CD4-positive, alpha-beta T cell (primary cell): Measurements from ENCODE around the gene RBSN. TPM values are rescaled to one million over a fixed set of nuclear protein-coding genes. Genes with fewer than 3 reads are reported as not detected.

Experiments used
- ATAC-seq: fragments of 200-7000 bp; cut with Tn5 transposase; one replicate; pipeline ENCODE4 v1.10.0; 2022; ENCODE audit warnings: mild to moderate bottlenecking; ENCODE audit not compliant: poor library complexity
- CTCF ChIA-PET: fragments of 350-600 bp; sonication (Branson Sonifier 250); formaldehyde crosslinking; loops from one replicate; lab custom pipeline; 2021; ENCODE audit warnings: antibody characterized with exemption, inconsistent platforms; lab: Charles Lee
- POLR2A ChIA-PET: fragments of 350-600 bp; sonication (Branson Sonifier 250); formaldehyde crosslinking; loops from one replicate; lab custom pipeline; 2021; ENCODE audit warnings: antibody characterized with exemption, inconsistent platforms; lab: Charles Lee
- DNase-seq, 14 experiments: peaks; one replicate each; pipeline ENCODE4 v3.0.0-alpha.2; 2013 to 2020; ENCODE audit warnings: mixed read lengths in 2 of 14
- H3K27ac ChIP-seq, 2 donors: one replicate each; pipeline versions ENCODE4 v1.5.1 to v1.7.0; 2013; ENCODE audit warnings: low read length in 2 of 2, low read depth in 1 of 2, mild to moderate bottlenecking in 1 of 2
- H3K27me3 ChIP-seq, 2 experiments: 1 replicate in 1 of 2; 2 replicates in 1 of 2; pipeline versions ENCODE4 v1.6.1 to v1.7.0; 2013; ENCODE audit warnings: low read length in 2 of 2, control low read depth in 1 of 2, mild to moderate bottlenecking in 1 of 2, moderate library complexity in 1 of 2; ENCODE audit not compliant: insufficient read depth in 2 of 2, control insufficient read depth in 1 of 2
- H3K36me3 ChIP-seq: one replicate; pipeline ENCODE4 v1.6.1; 2013; ENCODE audit warnings: low read length, control low read depth; ENCODE audit not compliant: insufficient read depth
- H3K4me1 ChIP-seq: one replicate; pipeline ENCODE4 v1.6.1; 2013; ENCODE audit warnings: low read length, control low read depth; ENCODE audit not compliant: insufficient read depth
- H3K4me3 ChIP-seq: one replicate; pipeline ENCODE4 v1.5.1; 2013; ENCODE audit warnings: mild to moderate bottlenecking, low read length, moderate library complexity
- H3K9me3 ChIP-seq, 2 experiments: 1 replicate in 1 of 2; 2 replicates in 1 of 2; pipeline versions ENCODE4 v1.6.1 to v1.7.0; 2013; ENCODE audit warnings: low read length in 2 of 2, mild to moderate bottlenecking in 2 of 2, control low read depth in 1 of 2, moderate library complexity in 1 of 2; ENCODE audit not compliant: control insufficient read depth in 1 of 2, insufficient read depth in 1 of 2
- H3K27ac Mint-ChIP-seq: one replicate; pipeline ENCODE4 v1.8.0; 2020; ENCODE audit warnings: mixed read lengths
- H3K27me3 Mint-ChIP-seq: one replicate; pipeline ENCODE4 v1.8.0; 2021; ENCODE audit warnings: mixed read lengths
- H3K36me3 Mint-ChIP-seq: one replicate; pipeline ENCODE4 v1.8.0; 2021; ENCODE audit warnings: low read depth, mixed read lengths
- H3K4me1 Mint-ChIP-seq: one replicate; pipeline ENCODE4 v1.8.0; 2021; ENCODE audit warnings: low read depth, mixed read lengths
- H3K4me3 Mint-ChIP-seq: one replicate; pipeline ENCODE4 v1.8.0; 2020; ENCODE audit warnings: mild to moderate bottlenecking, mixed read lengths
- H3K9me3 Mint-ChIP-seq: one replicate; pipeline ENCODE4 v1.8.0; 2020; ENCODE audit warnings: mixed read lengths
- intact Hi-C, 2 experiments: fragments of 100-400 bp; cut with DNase I in 1 of 2; cut with micrococcal nuclease in 1 of 2; formaldehyde crosslinking; loops; one replicate each; pipeline versions ENCODE4 v1.15.1 to v1.9.0; 2023 to 2025; cut with DNase I, micrococcal nuclease
- total RNA-seq, 174 experiments: library from RNA in 2 of 174; stranded (reverse) in 2 of 174; gene quantifications; one replicate each; pipeline ENCODE4 v1.2.3 and lab custom pipeline; 2021 to 2026
- TF ChIP-seq, protein P1 (sequence below): fragments of 200-600 bp; IDR thresholded peaks from one replicate; pipeline ENCODE4 v1.8.0; 2022; ENCODE audit warnings: antibody characterized with exemption, mild to moderate bottlenecking

RBSN gene
- total RNA-seq, 2 experiments from 2014 or later = 57.2 to 57.9 TPM

GRCh38 chr3:15083252-15083651 is 15.7 kb downstream of the RBSN start:
- intact Hi-C loops = no loop called here
- Mint-ChIP-seq H3K4me3 (no peak overlapping the region), H3K27ac (no peak overlapping the region), H3K36me3 (peaks cover 94% of the 10 kb centered on the region), H3K9me3 (no peaks in the 10 kb centered on the region), H3K4me1 (peaks cover 8% of the 10 kb centered on the region), H3K27me3 (no peaks in the 10 kb centered on the region)
- Histone ChIP-seq H3K27me3 (no peaks in the 10 kb centered on the region), H3K4me3 (no peak overlapping the region), H3K4me1 (no peaks in the 10 kb centered on the region), H3K36me3 (peaks cover 91% of the 10 kb centered on the region), H3K27ac (no peak overlapping the region), H3K9me3 (no peaks in the 10 kb centered on the region)
- TF ChIP-seq, protein P1, sequence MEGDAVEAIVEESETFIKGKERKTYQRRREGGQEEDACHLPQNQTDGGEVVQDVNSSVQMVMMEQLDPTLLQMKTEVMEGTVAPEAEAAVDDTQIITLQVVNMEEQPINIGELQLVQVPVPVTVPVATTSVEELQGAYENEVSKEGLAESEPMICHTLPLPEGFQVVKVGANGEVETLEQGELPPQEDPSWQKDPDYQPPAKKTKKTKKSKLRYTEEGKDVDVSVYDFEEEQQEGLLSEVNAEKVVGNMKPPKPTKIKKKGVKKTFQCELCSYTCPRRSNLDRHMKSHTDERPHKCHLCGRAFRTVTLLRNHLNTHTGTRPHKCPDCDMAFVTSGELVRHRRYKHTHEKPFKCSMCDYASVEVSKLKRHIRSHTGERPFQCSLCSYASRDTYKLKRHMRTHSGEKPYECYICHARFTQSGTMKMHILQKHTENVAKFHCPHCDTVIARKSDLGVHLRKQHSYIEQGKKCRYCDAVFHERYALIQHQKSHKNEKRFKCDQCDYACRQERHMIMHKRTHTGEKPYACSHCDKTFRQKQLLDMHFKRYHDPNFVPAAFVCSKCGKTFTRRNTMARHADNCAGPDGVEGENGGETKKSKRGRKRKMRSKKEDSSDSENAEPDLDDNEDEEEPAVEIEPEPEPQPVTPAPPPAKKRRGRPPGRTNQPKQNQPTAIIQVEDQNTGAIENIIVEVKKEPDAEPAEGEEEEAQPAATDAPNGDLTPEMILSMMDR = no peak
- ATAC-seq (no peak), DNase-seq (no peak)
- CTCF ChIA-PET = no interaction called here
- POLR2A ChIA-PET = interaction anchor here (0.5 kb wide), 1 partner anchor 24 kb away, joined by 4 read pairs; no protein-coding TSS in a partner anchor

DNA sequence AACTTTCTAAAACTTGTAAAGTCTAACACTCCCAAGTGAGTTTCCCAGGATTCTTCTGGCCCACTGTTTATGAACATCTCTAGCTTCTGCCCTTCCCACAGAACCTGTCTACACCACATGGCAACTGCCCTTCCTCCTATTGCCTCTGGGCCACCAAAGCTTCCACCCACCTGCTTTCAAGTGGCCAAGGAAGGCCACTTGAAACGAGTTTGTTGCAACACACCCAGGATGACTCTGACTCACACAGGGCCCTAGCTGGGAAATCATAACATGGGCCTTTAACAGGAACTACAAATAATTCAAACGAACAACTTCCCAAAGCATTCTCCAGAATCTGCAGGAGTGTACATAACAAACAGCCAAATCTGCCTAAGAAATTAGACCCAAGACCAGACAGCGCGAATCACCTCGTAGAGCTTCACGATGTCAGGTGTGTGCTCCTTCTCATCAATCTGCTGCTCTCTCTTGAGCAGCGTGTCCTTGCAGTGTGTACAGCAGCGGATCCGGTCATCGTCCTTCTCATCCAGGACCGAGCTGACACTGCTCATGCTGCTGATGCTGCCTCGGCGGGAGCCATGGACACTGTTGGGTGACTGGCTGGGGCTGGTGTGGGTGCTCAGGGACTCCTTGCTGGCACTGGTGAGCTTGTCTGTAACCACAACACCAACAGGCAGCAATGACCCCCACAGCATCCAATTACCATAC is 16.8 kb downstream of the RBSN start:
- H3K4me1 ChIP-seq = no peaks in the 10 kb centered on the region
- no peak for ATAC-seq
- H3K27me3 ChIP-seq = no peaks in the 10 kb centered on the region
- peaks cover 94% of the 10 kb centered on the region for H3K36me3 ChIP-seq
- no peaks in the 10 kb centered on the region for H3K27me3 Mint-ChIP-seq
- H3K4me3 ChIP-seq = no peak overlapping the region
- H3K36me3 Mint-ChIP-seq = peaks cover 95% of the 10 kb centered on the region
- TF ChIP-seq, protein P1 = no peak
- H3K4me1 Mint-ChIP-seq = peaks cover 8% of the 10 kb centered on the region
- H3K27ac Mint-ChIP-seq = no peak overlapping the region
- H3K9me3 Mint-ChIP-seq = no peaks in the 10 kb centered on the region
- H3K9me3 ChIP-seq = no peaks in the 10 kb centered on the region
- POLR2A ChIA-PET = no interaction called here
- DNase-seq = no peak
- no peak overlapping the region for H3K4me3 Mint-ChIP-seq
- H3K27ac ChIP-seq = no peak overlapping the region
- intact Hi-C loops = no loop called here
- CTCF ChIA-PET = no interaction called here

- Histone ChIP-seq H3K27me3 (no peaks in the 10 kb centered on the region), H3K9me3 (no peaks in the 10 kb centered on the region), H3K4me3 (no peak overlapping the region), H3K36me3 (peaks cover 96% of the 10 kb centered on the region), H3K4me1 (no peaks in the 10 kb centered on the region), H3K27ac (no peak overlapping the region)
- intact Hi-C loops = no loop called here
- no peaks in the 10 kb centered on the region for H3K9me3 Mint-ChIP-seq
- DNase-seq (no peak), ATAC-seq (no peak)
- H3K36me3 Mint-ChIP-seq = peaks cover 95% of the 10 kb centered on the region
- H3K27me3 Mint-ChIP-seq = no peaks in the 10 kb centered on the region
- TF ChIP-seq, protein P1 = no peak
- no peak overlapping the region for H3K27ac Mint-ChIP-seq
- ChIA-PET POLR2A (no interaction called here), CTCF (no interaction called here)
- peaks cover 8% of the 10 kb centered on the region for H3K4me1 Mint-ChIP-seq
- no peak overlapping the region for H3K4me3 Mint-ChIP-seq
Measured at GRCh38 chr3:15079091-15079490, 19.9 kb downstream of the RBSN start.
